GM12891 (cell line): ENCODE data around the gene DVL1.

Source experiments
- DNase-seq: peaks from one replicate; pipeline ENCODE4 v3.0.0; 2011; ENCODE audit warnings: low spot score; ENCODE audit not compliant: insufficient read length
- FAIRE-seq: peaks from 2 replicates; lab custom pipeline; 2011; peaks lifted over from hg19 to GRCh38; lab: Jason Lieb, UNC
- PAX5 ChIP-seq: IDR thresholded peaks from 2 replicates; pipeline ENCODE4 v1.6.1; 2011; ENCODE audit warnings: low read length, moderate library complexity, mild to moderate bottlenecking; ENCODE audit not compliant: insufficient read depth, severe bottlenecking
- POLR2A ChIP-seq: IDR thresholded peaks from 2 replicates; pipeline ENCODE4 v1.6.1; 2011; ENCODE audit warnings: low read depth, low read length, control low read depth
- POLR2AphosphoS5 ChIP-seq: IDR thresholded peaks from 2 replicates; pipeline ENCODE4 v1.6.1; 2011; ENCODE audit warnings: low read depth, low read length, control low read depth
- POU2F2 ChIP-seq: IDR thresholded peaks from 2 replicates; pipeline ENCODE4 v1.6.1; 2011; ENCODE audit warnings: low read depth, mild to moderate bottlenecking, control low read depth, low read length, moderate library complexity
- SPI1 ChIP-seq: IDR thresholded peaks from 2 replicates; pipeline ENCODE4 v1.6.1; 2011; ENCODE audit warnings: low read depth, low read length, control low read depth
- TAF1 ChIP-seq: IDR thresholded peaks from 2 replicates; pipeline ENCODE4 v1.6.1; 2011; ENCODE audit warnings: low read depth, low read length, control low read depth

DVL1 gene

GRCh38 chr1:1292851-1293250 is 56.4 kb downstream of the DVL1 start:
- TF ChIP-seq POLR2AphosphoS5 (no peak), SPI1 (no peak)
- no peak for DNase-seq
- FAIRE-seq: no peak

GRCh38 chr1:1292442-1292779 is 56.8 kb downstream of the DVL1 start:
- no peak for TF ChIP-seq POU2F2
- no peak for TF ChIP-seq POLR2AphosphoS5
- TF ChIP-seq SPI1: no peak
- no peak for TF ChIP-seq TAF1
- no peak for TF ChIP-seq POLR2A
- TF ChIP-seq PAX5: no peak
- FAIRE-seq: no peak
- DNase-seq: no peak

- FAIRE-seq (peak; percentile 95), DNase-seq (peak; percentile 96)
- TF ChIP-seq TAF1 (no peak), SPI1 (no peak), POU2F2 (no peak), POLR2A (0 out of 2 replicates have a peak, but pooled peaks have one; percentile 20), POLR2AphosphoS5 (no peak)
These were observed 57.4 kb downstream of the DVL1 start for GRCh38 chr1:1291548-1292441.

- FAIRE-seq (no peak), DNase-seq (no peak)
- no peak for TF ChIP-seq PAX5
These were observed 58.1 kb downstream of the DVL1 start for GRCh38 chr1:1291023-1291528.

- FAIRE-seq: peak; percentile 86
- TF ChIP-seq SPI1 (no peak), POU2F2 (no peak), POLR2AphosphoS5 (no peak), PAX5 (no peak), TAF1 (no peak), POLR2A (no peak)
- DNase-seq: peak; percentile 89
These were observed 58.9 kb downstream of the DVL1 start for GRCh38 chr1:1290238-1290731.

- TF ChIP-seq PAX5: no peak
- TF ChIP-seq POLR2AphosphoS5: no peak
- no peak for TF ChIP-seq POLR2A
- TF ChIP-seq SPI1: no peak
- TF ChIP-seq POU2F2: no peak
- TF ChIP-seq TAF1: no peak
- FAIRE-seq (no peak), DNase-seq (no peak)
These were observed 61.7 kb downstream of the DVL1 start for GRCh38 chr1:1287288-1288110.

- DNase-seq: no peak
- TF ChIP-seq POLR2A (no peak), POU2F2 (no peak), TAF1 (no peak), SPI1 (no peak)
- no peak for FAIRE-seq
These were observed 62.6 kb downstream of the DVL1 start for GRCh38 chr1:1286313-1287261.

GRCh38 chr1:1285611-1286311 is 63.5 kb downstream of the DVL1 start:
- DNase-seq: no peak
- TF ChIP-seq SPI1 (no peak), TAF1 (no peak)
- FAIRE-seq: no peak
